GM12878 (cell line): Measurements from ENCODE around the gene NRP1. TPM values are rescaled to one million over a fixed set of nuclear protein-coding genes. Genes with fewer than 3 reads are reported as not detected.

Source experiments
- ATAC-seq: fragments of 200-7000 bp; cut with Tn5 transposase; 3 replicates; pipeline ENCODE4 v1.9.1; 2020; ENCODE audit warnings: mild to moderate bottlenecking, moderate library complexity
- BruUV-seq: library from RNA; stranded (reverse); fragments of 400-500 nt; replicated peaks from 2 replicates; lab custom pipeline; 2021; lab: Mats Ljungman, UMichigan
- CTCF ChIA-PET: fragments of 300-600 bp; sonication (Branson Sonifier 250); formaldehyde crosslinking; extraction: SDS; loops from one replicate; lab custom pipeline; 2021; ENCODE audit warnings: inconsistent platforms; lab: Yijun Ruan, JAX
- POLR2A ChIA-PET: fragments of 350-600 bp; formaldehyde crosslinking; extraction: SDS; loops from one replicate; lab custom pipeline; 2021; ENCODE audit warnings: inconsistent platforms; lab: Charles Lee
- RAD21 ChIA-PET: fragments of 300-600 bp; sonication (Branson Sonifier 250); formaldehyde crosslinking; loops from one replicate; lab custom pipeline; 2023; ENCODE audit warnings: antibody characterized with exemption; ENCODE audit not compliant: unreplicated experiment; lab: Charles Lee
- SMC1A ChIA-PET: fragments of 300-600 bp; sonication (Branson Sonifier 250); formaldehyde crosslinking; loops from one replicate; lab custom pipeline; 2023; ENCODE audit not compliant: unreplicated experiment, uncharacterized antibody; lab: Charles Lee
- DNase-seq: peaks from one replicate; pipeline ENCODE4 v3.0.0-alpha.2; 2011; ENCODE audit warnings: low read depth, low spot score
- FAIRE-seq: peaks from 3 replicates; lab custom pipeline; 2011; peaks lifted over from hg19 to GRCh38; lab: Jason Lieb, UNC
- H2AFZ ChIP-seq: 2 replicates; pipeline ENCODE4 v1.6.0; 2011; ENCODE audit warnings: low read depth, low read length, control low read depth; ENCODE audit not compliant: control insufficient read depth
- H3K27ac ChIP-seq: 2 replicates; pipeline ENCODE4 v1.5.1; 2011; ENCODE audit warnings: control low read depth; ENCODE audit not compliant: control insufficient read depth, insufficient read depth
- H3K27me3 ChIP-seq, 2 experiments: replicated peaks in 1 of 2; 2 replicates each; pipeline versions ENCODE4 v1.6.0 to v1.6.1; 2011; ENCODE audit warnings: low read length in 1 of 2; ENCODE audit not compliant: control insufficient read depth in 2 of 2, insufficient read depth in 2 of 2
- H3K36me3 ChIP-seq, 2 experiments: 2 replicates each; pipeline ENCODE4 v1.5.1; 2011; ENCODE audit warnings: low read length in 1 of 2; ENCODE audit not compliant: control insufficient read depth in 2 of 2, insufficient read depth in 2 of 2
- H3K4me1 ChIP-seq: 2 replicates; pipeline ENCODE4 v1.6.1; 2011; ENCODE audit warnings: mild to moderate bottlenecking, low read length, moderate library complexity, mixed read lengths; ENCODE audit not compliant: control insufficient read depth, insufficient read depth
- H3K4me2 ChIP-seq: 2 replicates; pipeline ENCODE4 v1.6.0; 2011; ENCODE audit warnings: control low read depth; ENCODE audit not compliant: control insufficient read depth, insufficient read depth
- H3K4me3 ChIP-seq: fragments of 200-600 bp; sonication (generic); 2 replicates; pipeline ENCODE4 v1.5.1; 2016
- H3K79me2 ChIP-seq: 2 replicates; pipeline ENCODE4 v1.6.0; 2011; ENCODE audit warnings: low read length; ENCODE audit not compliant: control insufficient read depth, insufficient read depth
- H3K9ac ChIP-seq: 2 replicates; pipeline ENCODE4 v1.8.0; 2011; ENCODE audit warnings: low read length, control low read depth, mixed read lengths; ENCODE audit not compliant: control insufficient read depth, insufficient read depth
- H3K9me3 ChIP-seq: replicated peaks from 3 replicates; pipeline ENCODE4 v1.5.1; 2011; ENCODE audit warnings: mild to moderate bottlenecking, low read length; ENCODE audit not compliant: control insufficient read depth, insufficient read depth
- H4K20me1 ChIP-seq: 2 replicates; pipeline ENCODE4 v1.6.0; 2011; ENCODE audit not compliant: control insufficient read depth, insufficient read depth
- ATF3 ChIP-seq: IDR thresholded peaks from 2 replicates; pipeline ENCODE4 v1.6.1; 2011; ENCODE audit warnings: low read depth, mild to moderate bottlenecking, low read length, moderate library complexity, borderline replicate concordance; ENCODE audit errors: extremely low read depth
- CBX3 ChIP-seq: fragments of 200-600 bp; sonication (generic); IDR thresholded peaks from 2 replicates; pipeline ENCODE4 v1.6.1; 2016; ENCODE audit warnings: low read depth, borderline replicate concordance
- CEBPB ChIP-seq, 2 experiments: fragments of 150-350 bp in 1 of 2; IDR thresholded peaks; 2 replicates each; pipeline ENCODE4 v1.6.1; 2012 to 2014; ENCODE audit warnings: low read depth in 2 of 2, low read length in 2 of 2, borderline replicate concordance in 1 of 2, inconsistent platforms in 1 of 2
- CHD1 ChIP-seq: IDR thresholded peaks from 2 replicates; pipeline ENCODE4 v1.6.1; 2012; ENCODE audit warnings: low read depth, low read length, improper control_type of control experiment
- ESRRA ChIP-seq: IDR thresholded peaks from 2 replicates; pipeline ENCODE4 v1.6.1; 2012; ENCODE audit warnings: mild to moderate bottlenecking, low read length, improper control_type of control experiment
- HDAC6 ChIP-seq: fragments of 200-600 bp; sonication (generic); IDR thresholded peaks from one replicate; pipeline ENCODE4 v1.8.0; 2017; ENCODE audit warnings: antibody characterized with exemption; ENCODE audit not compliant: unreplicated experiment
- PML ChIP-seq: IDR thresholded peaks from 2 replicates; pipeline ENCODE4 v1.6.1; 2012; ENCODE audit warnings: low read length, inconsistent platforms
- SREBF1 ChIP-seq: IDR thresholded peaks from 2 replicates; pipeline ENCODE4 v1.6.1; 2012; ENCODE audit warnings: mild to moderate bottlenecking, low read length
- SRF ChIP-seq, 2 experiments: IDR thresholded peaks; 2 replicates each; pipeline ENCODE4 v1.6.1; 2011; ENCODE audit warnings: low read depth in 2 of 2, low read length in 2 of 2, mild to moderate bottlenecking in 1 of 2, moderate library complexity in 1 of 2
- ZNF217 ChIP-seq: fragments of 450-650 bp; IDR thresholded peaks from 2 replicates; pipeline ENCODE4 v1.6.1; 2017; ENCODE audit warnings: antibody characterized with exemption, mild to moderate bottlenecking
- ZNF24 ChIP-seq: fragments of 450-650 bp; IDR thresholded peaks from 2 replicates; pipeline ENCODE4 v1.6.1; 2017; ENCODE audit warnings: antibody characterized with exemption, mild to moderate bottlenecking
- WGBS: methylation state at CpG from one replicate; pipeline ENCODE4 v1.1.6; 2016; ENCODE audit warnings: low lambda C conversion rate; ENCODE audit not compliant: insufficient replicate concordance, insufficient coverage; ENCODE audit errors: missing lambda C conversion rate; 5-methylcytosine and 5-hydroxymethylcytosine counted together
- in situ Hi-C: fragments of 300-500 bp; cut with MboI; formaldehyde crosslinking; loops from 9 replicates; pipeline ENCODE4 v1.14.3; 2018; ENCODE audit warnings: mixed read lengths
- intact Hi-C: fragments of 100-400 bp; cut with micrococcal nuclease; formaldehyde crosslinking; loops from one replicate; pipeline ENCODE4 v1.14.2; 2022; ENCODE audit not compliant: unreplicated experiment
- polyA plus RNA-seq, 11 experiments: library from polyadenylated mRNA; depleted of rRNA in 4 of 11; unstranded in 6 of 11; stranded (reverse) in 5 of 11; fragments of >200 nt; fragmentation: Nextera tagmentation in 4 of 11; fragmentation: Illumina TruSeq in 1 of 11; extraction: Ambion mirVana in 4 of 11; extraction: Trizol in 1 of 11; gene quantifications; 1 replicate in 1 of 11; 2 replicates in 10 of 11; pipeline versions ENCODE4 v1.2.1 to v1.2.3, GENCODE V29; 2011 to 2016; ENCODE audit warnings: inconsistent platforms in 2 of 11, missing spikeins in 2 of 11, low read depth in 1 of 11
- total RNA-seq, 4 experiments: library from RNA; depleted of rRNA in 3 of 4; stranded (reverse); fragments of >200 nt in 3 of 4; fragmentation: Illumina TruSeq in 1 of 4; extraction: Trizol in 1 of 4; gene quantifications; 2 replicates each; pipeline versions ENCODE4 v1.2.1 to v1.2.3, GENCODE V29; 2013 to 2021
- TF ChIP-seq, protein P1 (sequence below): fragments of 450-650 bp; conservative IDR thresholded peaks from 2 replicates; pipeline ENCODE4 v1.6.1; 2017; ENCODE audit warnings: mild to moderate bottlenecking, moderate library complexity
- TF ChIP-seq, protein P2 (sequence below): fragments of 450-650 bp; IDR thresholded peaks from 2 replicates; pipeline ENCODE4 v1.6.1; 2017; ENCODE audit warnings: mild to moderate bottlenecking, low read depth, inconsistent platforms; ENCODE audit not compliant: poor library complexity, severe bottlenecking
- TF ChIP-seq, protein P3 (sequence below): fragments of 450-650 bp; IDR thresholded peaks from 2 replicates; pipeline ENCODE4 v1.6.1; 2017; ENCODE audit warnings: antibody characterized with exemption, mild to moderate bottlenecking, moderate library complexity

NRP1 gene
- total and polyA plus RNA-seq, 10 of the 15 experiments (the other 5 are each of a cell fraction or from before 2014, with no cell fraction given) = 0.11 to 12.1 (median 0.52) TPM

GRCh38 chr10:33314811-33315561, 19.5 kb downstream of the NRP1 start:
- CTCF ChIA-PET = no interaction called here
- ATAC-seq (no peak), DNase-seq (no peak), FAIRE-seq (no peak)
- H3K27me3 ChIP-seq = no peaks in the 10 kb centered on the region; a peak in 2 of 4 replicates
- H3K9me3 ChIP-seq = no peaks in the 10 kb centered on the region
- H2AFZ ChIP-seq = no peak overlapping the region
- RAD21 ChIA-PET = no interaction called here
- 25% methylated on average over 5 of the region's 5 CpGs for WGBS
- no TSS peak for BruUV-seq
- no peaks in the 10 kb centered on the region for H3K4me1 ChIP-seq
- no peaks in the 10 kb centered on the region for H4K20me1 ChIP-seq
- no peak overlapping the region for H3K4me3 ChIP-seq
- no peak overlapping the region for H3K4me2 ChIP-seq
- no peaks in the 10 kb centered on the region for H3K36me3 ChIP-seq
- SMC1A ChIA-PET = interaction anchor here (1.0 kb wide), 1 partner anchor 817 kb away, joined by 3 read pairs; no protein-coding TSS in a partner anchor
- no peak overlapping the region for H3K9ac ChIP-seq
- intact Hi-C loops = no loop called here
- POLR2A ChIA-PET = no interaction called here
- in situ Hi-C loops = no loop called here
- no peaks in the 10 kb centered on the region for H3K79me2 ChIP-seq
- no peak overlapping the region for H3K27ac ChIP-seq
- no peak for TF ChIP-seq ZNF24
- no peak for TF ChIP-seq CEBPB (IDR thresholded peaks at IDR 0.05; ENCODE audit: borderline replicate concordance in 1 of 2, low read depth in 2 of 2, low read length in 2 of 2)
- TF ChIP-seq PML = no peak
- no peak for TF ChIP-seq CHD1
- no peak for TF ChIP-seq CBX3
- no peak for TF ChIP-seq SRF (IDR thresholded peaks at IDR 0.05; ENCODE audit: low read depth in 2 of 2, low read length in 2 of 2)
- TF ChIP-seq, protein P1, sequence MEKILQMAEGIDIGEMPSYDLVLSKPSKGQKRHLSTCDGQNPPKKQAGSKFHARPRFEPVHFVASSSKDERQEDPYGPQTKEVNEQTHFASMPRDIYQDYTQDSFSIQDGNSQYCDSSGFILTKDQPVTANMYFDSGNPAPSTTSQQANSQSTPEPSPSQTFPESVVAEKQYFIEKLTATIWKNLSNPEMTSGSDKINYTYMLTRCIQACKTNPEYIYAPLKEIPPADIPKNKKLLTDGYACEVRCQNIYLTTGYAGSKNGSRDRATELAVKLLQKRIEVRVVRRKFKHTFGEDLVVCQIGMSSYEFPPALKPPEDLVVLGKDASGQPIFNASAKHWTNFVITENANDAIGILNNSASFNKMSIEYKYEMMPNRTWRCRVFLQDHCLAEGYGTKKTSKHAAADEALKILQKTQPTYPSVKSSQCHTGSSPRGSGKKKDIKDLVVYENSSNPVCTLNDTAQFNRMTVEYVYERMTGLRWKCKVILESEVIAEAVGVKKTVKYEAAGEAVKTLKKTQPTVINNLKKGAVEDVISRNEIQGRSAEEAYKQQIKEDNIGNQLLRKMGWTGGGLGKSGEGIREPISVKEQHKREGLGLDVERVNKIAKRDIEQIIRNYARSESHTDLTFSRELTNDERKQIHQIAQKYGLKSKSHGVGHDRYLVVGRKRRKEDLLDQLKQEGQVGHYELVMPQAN = no peak
- TF ChIP-seq, protein P2, sequence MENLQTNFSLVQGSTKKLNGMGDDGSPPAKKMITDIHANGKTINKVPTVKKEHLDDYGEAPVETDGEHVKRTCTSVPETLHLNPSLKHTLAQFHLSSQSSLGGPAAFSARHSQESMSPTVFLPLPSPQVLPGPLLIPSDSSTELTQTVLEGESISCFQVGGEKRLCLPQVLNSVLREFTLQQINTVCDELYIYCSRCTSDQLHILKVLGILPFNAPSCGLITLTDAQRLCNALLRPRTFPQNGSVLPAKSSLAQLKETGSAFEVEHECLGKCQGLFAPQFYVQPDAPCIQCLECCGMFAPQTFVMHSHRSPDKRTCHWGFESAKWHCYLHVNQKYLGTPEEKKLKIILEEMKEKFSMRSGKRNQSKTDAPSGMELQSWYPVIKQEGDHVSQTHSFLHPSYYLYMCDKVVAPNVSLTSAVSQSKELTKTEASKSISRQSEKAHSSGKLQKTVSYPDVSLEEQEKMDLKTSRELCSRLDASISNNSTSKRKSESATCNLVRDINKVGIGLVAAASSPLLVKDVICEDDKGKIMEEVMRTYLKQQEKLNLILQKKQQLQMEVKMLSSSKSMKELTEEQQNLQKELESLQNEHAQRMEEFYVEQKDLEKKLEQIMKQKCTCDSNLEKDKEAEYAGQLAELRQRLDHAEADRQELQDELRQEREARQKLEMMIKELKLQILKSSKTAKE = no peak
- TF ChIP-seq ESRRA = no peak
- TF ChIP-seq, protein P3, sequence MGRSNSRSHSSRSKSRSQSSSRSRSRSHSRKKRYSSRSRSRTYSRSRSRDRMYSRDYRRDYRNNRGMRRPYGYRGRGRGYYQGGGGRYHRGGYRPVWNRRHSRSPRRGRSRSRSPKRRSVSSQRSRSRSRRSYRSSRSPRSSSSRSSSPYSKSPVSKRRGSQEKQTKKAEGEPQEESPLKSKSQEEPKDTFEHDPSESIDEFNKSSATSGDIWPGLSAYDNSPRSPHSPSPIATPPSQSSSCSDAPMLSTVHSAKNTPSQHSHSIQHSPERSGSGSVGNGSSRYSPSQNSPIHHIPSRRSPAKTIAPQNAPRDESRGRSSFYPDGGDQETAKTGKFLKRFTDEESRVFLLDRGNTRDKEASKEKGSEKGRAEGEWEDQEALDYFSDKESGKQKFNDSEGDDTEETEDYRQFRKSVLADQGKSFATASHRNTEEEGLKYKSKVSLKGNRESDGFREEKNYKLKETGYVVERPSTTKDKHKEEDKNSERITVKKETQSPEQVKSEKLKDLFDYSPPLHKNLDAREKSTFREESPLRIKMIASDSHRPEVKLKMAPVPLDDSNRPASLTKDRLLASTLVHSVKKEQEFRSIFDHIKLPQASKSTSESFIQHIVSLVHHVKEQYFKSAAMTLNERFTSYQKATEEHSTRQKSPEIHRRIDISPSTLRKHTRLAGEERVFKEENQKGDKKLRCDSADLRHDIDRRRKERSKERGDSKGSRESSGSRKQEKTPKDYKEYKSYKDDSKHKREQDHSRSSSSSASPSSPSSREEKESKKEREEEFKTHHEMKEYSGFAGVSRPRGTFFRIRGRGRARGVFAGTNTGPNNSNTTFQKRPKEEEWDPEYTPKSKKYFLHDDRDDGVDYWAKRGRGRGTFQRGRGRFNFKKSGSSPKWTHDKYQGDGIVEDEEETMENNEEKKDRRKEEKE = no peak
- no peak for TF ChIP-seq ZNF217
- TF ChIP-seq ATF3 = no peak
- TF ChIP-seq HDAC6 = no peak
- TF ChIP-seq SREBF1 = no peak
